NCI-H2081 treated with DMSO at 0.1 percent for 48 hours (cell line): ENCODE results near the gene CXorf66.
"Not testable (repeated sequence)": the region's sequence is repeated elsewhere in the genome, so short reads cannot be mapped to it uniquely, and the experiment has no call there.

ENCODE experiments used
- DNase-seq: peaks from one replicate; lab custom pipeline; 2025; lab: John Stamatoyannopoulos, UW

The CXorf66 gene

DNA sequence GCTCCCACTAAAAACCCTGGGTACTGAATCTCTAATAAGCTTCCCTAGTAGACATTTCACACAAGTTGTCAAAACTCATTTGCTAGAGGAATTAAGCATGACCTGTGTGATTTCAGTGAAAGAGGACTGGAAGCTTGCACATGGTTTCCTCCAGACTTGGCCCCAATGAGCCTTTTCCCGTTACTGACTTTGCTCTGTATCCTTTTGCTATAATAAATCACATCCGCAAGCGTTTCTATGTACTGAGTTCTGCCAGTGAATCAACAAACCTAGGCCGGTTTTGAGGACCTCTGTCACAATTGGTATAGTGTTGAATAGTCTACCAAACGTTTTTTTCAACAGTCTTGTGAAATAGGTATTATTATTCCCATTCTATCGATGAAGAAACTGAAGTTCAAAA is 40.6 kb downstream of the CXorf66 start:
- DNase-seq: no peak

DNA sequence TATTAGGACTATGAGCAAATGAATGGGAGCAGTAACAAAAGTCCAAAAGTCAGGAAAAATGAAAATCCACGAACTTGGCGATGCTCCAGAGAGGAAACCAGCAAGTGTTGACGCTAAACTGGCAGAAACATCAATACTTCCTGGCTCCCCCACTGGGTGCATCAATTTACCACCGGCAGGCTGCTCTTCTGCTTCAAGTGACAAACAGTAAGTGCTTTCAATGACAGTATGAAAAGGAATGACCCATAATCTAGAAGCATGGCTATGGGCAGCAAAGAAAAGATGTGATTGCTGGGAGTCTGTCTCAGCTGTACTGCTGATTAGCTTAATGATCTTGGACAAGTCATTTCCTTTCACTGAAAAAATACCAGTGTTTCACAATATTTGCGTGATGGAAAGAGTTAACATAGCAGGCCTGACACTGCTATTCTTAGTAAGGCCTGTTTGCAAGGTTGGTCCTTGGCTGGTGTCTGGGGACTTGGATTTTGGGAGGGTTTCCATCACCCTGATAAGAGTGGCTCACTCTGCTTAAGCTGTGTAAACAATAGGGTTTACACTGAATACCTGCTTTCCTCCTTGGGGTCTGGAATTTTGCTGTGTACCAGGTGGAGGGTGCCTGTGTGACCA is 41.1 kb downstream of the CXorf66 start:
- DNase-seq: no peak

DNA sequence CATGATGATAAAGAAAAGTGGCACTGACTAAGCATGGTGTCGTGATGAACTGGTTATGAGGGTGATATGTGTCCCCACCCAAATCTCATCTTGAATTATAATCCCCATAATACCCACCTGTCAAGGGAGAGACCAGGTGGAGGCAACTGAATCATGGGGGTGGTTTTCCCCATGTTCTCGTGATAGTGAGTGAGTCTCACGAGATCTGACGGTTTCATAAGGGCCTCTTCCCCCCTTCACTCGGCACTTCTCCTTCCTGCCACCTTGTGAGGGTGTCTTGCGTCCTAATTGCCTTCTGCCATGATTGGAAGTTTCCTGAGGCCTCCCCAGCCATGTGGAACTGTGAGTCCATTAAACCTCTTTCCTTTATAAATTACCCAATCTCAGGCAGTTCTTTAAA is 44.2 kb downstream of the CXorf66 start:
- not testable (repeated sequence) for DNase-seq

DNA sequence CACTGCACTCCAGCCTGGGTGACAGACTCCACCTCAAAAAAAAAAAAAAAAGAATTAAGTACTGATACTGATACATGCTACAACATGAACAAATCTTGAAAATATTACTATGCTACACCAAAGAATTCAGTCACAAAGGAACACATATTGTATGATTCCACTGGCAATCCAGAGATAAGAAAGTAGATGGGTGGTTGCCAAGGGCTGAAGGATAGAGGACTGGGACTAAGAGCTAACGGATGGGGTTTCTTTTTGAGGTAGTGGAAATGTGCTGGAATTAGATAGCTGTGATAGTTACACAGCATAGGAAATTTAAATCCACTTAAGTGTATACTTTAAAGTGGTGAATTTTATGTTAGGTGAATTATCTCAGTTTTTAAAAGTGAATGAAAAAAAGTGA is 45.0 kb downstream of the CXorf66 start:
- no peak for DNase-seq

DNA sequence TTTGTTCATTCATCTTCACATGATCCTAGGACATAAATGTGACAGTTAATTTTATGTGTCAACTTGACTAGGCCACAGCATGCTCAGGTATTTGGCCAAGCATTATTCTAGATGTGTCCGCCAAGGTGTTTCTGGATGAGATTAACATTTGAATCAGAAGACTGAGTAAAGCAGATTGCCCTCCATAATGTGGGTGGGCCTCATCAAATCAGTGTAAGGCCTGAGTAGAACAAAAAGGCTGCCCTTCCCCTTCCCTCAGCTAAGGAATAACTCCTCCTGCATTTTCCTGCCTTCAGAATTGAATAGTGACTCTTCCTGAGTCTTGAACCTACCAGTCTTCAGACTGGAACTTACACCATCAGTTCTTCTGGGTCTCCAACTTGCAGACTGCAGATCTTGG is 50.9 kb downstream of the CXorf66 start:
- no peak for DNase-seq

DNA sequence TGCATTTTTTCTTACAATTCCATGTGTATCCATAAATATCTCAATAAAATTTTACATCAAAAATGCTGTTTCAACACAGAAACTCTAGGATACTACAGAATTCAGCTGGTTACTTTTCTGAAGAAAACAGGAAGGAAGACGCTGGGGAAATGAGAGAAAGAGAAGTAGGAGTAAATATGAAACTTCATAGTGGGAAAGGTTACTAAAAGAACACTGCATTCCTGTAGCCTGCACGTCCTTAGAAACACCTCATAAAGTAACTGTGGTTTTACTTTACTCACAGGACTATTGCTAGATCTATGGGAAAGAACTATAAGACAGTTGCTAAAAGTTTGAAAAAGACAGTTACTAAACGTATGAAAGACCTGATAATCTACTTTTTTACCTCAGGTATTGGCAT is 55.6 kb downstream of the CXorf66 start:
- no peak for DNase-seq

DNA sequence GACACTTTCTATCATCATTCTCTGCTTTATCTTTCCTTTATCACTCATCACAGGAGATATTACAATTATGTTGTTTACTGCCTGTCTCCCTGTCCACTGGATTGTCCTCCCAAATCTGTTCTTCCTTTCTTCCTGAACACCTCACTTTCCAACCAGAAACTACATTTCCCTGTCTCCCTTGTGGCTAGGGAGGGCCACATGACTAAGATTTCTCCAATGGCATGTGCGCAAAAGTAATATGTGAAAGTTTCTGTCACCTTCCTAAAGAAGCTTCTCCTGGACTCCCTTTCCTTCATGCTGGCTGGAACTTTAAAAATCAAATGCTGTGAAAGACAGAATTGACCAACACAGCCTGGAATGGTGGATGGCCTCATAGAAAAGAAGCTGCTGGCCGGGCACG is 58.2 kb downstream of the CXorf66 start:
- no peak for DNase-seq

DNA sequence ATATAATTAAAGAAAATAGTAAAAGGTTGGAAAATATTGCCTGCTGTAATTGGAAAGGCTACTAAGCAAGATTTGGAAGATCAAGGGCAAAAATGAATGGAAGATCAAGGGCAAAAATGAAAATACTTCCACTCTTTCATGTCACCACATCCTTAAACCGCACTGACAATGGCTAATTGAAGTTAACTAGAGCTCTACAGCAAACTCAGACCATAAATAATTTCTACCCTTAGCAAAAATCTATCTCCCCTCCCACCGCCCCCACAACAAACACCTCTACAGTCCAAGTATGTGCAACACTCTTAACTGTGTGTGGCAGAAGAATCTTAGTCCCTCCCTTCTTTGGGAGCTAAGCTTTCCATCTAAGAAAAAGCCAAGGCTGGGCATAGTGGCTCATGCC is 59.6 kb downstream of the CXorf66 start:
- no peak for DNase-seq
